HG02884 (cell line): Measurements from ENCODE around the gene PFKFB3.
A peak's percentile ranks its signal among the peaks of the same experiment; 100 is the strongest.

Experiments used
- ATAC-seq: cut with Tn5 transposase; IDR thresholded peaks from one replicate; pipeline ENCODE4 v1.9.1; 2021; ENCODE audit warnings: mild to moderate bottlenecking, moderate library complexity; ENCODE audit not compliant: unreplicated experiment

The PFKFB3 gene

GRCh38 chr10:6298428-6298827, 95.7 kb downstream of the PFKFB3 start:
- no peak for ATAC-seq

DNA sequence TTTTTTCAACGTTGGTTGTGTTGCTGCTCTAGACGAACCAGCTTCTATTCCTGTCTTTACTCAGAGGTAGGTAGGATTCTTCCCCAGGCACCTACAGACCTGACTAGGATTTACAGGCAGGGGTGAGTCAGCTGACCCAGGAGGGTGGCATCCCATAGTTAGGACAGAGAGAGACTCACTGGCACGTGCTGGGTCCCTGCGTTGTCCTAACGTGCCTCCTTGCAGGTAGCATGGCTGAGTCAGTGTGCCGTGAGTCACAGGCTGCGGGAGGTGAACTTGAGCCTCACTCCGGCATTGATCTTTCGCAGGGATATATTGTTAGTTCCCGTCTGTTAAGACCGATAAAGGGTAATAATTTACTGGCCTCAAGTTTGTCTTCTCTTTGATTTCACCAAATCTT, 96.5 kb downstream of the PFKFB3 start:
- ATAC-seq = no peak

GRCh38 chr10:6299743-6300105, 97.0 kb downstream of the PFKFB3 start:
- no peak for ATAC-seq

GRCh38 chr10:6300106-6300783, 97.5 kb downstream of the PFKFB3 start:
- peak; percentile 80 for ATAC-seq

DNA sequence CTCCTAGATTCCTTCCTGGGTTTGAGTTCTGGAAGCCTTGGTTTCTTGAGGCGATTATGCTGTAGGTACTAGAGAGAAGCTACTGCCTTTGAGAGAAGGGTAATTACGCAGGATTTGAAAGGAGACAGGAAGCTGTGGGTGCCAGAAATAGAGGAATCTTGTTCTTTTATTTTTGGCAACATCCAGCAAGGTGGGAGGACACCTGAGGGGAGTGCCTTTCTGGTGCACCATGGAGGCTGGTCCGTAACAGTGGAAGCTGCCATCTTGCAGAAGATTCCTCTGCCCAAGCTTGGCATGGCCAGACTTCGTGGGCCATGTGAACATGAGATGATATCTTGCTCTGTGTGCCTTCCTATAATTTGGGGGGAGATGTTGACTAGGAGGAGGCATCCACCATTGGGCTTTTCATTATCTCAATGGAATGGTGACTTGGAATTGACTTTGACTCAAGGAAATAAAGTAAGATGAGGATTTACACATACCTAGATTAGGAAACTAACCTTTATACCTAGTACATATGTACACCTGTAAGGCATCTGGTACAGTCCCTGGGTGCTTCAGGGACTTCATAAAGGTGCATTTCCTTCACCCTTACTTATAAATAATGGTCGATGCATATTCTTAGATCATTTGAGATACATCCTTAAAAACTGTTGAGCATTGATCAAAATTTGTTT, 98.2 kb downstream of the PFKFB3 start:
- no peak for ATAC-seq

DNA sequence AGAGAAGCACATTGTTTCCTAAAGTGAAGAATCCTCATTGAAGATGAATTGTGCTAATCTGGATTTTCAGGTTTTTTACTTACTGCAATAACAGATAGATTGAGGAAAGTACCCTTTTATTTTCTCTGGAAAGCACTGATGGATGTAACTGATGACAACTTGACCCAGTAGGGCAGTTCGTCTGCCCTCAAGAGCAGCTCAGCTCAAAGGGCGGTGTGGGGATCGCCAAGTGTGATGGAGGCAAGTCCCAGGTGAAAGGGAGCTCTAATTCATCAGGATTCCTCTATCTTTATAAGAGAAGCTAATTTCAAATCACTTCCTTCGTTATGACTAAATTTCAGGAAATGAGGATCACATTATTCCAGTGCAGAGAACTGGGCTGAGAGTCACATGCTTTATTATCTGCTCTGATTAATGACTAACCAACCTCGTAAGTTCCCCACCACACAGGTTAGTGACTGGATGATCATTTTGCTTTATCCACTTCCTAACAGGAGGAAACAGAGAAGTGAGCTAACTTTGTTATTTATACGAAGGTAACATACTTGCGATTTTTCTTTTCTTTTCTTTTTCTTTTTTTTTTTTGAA, 98.8 kb downstream of the PFKFB3 start:
- ATAC-seq = no peak
